Uterus (tissue), 4 donors: ENCODE measurements around the gene P4HA2. TPM values are rescaled to one million over a fixed set of nuclear protein-coding genes. Genes with fewer than 3 reads are reported as not detected.
A peak's percentile ranks its signal among the peaks of the same experiment; 100 is the strongest.

Experiments
- DNase-seq, 2 donors: peaks; one replicate each; pipeline ENCODE4 v3.0.0-alpha.2; 2019 to 2020
- H3K27ac ChIP-seq, 2 donors: fragments of 200-600 bp; sonication (generic); 1 replicate in 1 of 2; 2 replicates in 1 of 2; pipeline ENCODE4 v1.5.1; 2016 to 2018
- H3K27me3 ChIP-seq, 2 donors: fragments of 200-600 bp; sonication (generic); one replicate each; pipeline ENCODE4 v1.5.1; 2018 to 2019; ENCODE audit warnings: control low read depth in 1 of 2
- H3K36me3 ChIP-seq, 2 donors: fragments of 200-600 bp; sonication (generic); one replicate each; pipeline ENCODE4 v1.5.1; 2019; ENCODE audit warnings: control low read depth in 1 of 2
- H3K4me1 ChIP-seq, 2 donors: fragments of 200-600 bp; sonication (generic); one replicate each; pipeline ENCODE4 v1.5.1; 2018 to 2019; ENCODE audit warnings: control low read depth in 1 of 2
- H3K4me3 ChIP-seq, 2 donors: fragments of 200-600 bp; sonication (generic); 1 replicate in 1 of 2; 2 replicates in 1 of 2; pipeline ENCODE4 v1.5.1; 2018 to 2019; ENCODE audit warnings: mild to moderate bottlenecking in 1 of 2
- H3K9me3 ChIP-seq, 2 donors: fragments of 200-600 bp; sonication (generic); one replicate each; pipeline ENCODE4 v1.5.1; 2019; ENCODE audit warnings: control low read depth in 1 of 2
- POLR2A ChIP-seq, 2 donors: fragments of 450-650 bp; IDR thresholded peaks; one replicate each; pipeline ENCODE4 v1.6.1; 2016; ENCODE audit warnings: antibody characterized with exemption in 2 of 2, mild to moderate bottlenecking in 1 of 2, moderate library complexity in 1 of 2
- intact Hi-C: fragments of 100-400 bp; cut with DNase I; formaldehyde crosslinking; loops from one replicate; pipeline ENCODE4 v1.15.1; 2023; ENCODE audit warnings: low total_unique reads
- total RNA-seq, 4 donors: library from RNA; depleted of rRNA in 3 of 4; stranded (reverse); fragments of >200 nt in 3 of 4; gene quantifications; one replicate each; pipeline versions ENCODE4 v1.1.0 to v1.2.4, GENCODE V29; 2014 to 2023
- TF ChIP-seq, protein P1 (sequence below), 4 experiments: fragments of 200-600 bp in 2 of 4; fragments of 450-650 bp in 2 of 4; sonication (generic) in 2 of 4; IDR thresholded peaks; one replicate each; pipeline ENCODE4 v1.5.1; 2016 to 2019; ENCODE audit warnings: antibody characterized with exemption in 4 of 4, mild to moderate bottlenecking in 2 of 4, moderate library complexity in 1 of 4
- donor health status: DM: yes; HTN: yes; CAD: no.

Gene P4HA2
- total RNA-seq, 4 donors from 2014 or later: 19.4 to 112 (median 85.2) TPM

DNA sequence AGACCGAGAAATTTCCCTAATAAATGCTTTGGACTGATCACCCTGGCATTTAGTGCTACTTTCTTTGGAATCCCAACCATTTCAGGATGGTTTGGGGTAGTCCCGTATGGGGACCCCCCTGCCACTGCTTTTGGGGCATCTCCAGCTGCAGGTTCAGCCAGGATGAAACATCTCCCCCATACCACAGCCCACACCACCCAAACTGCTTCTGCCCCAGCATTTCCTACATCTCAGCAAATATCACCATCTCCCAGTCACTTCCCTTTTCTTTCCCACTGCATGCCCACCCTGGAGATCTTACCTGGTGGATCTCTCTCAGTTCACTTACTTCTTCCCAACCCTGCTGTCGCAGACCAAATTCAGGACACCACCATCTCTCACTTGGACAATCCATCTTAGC, 4.8 kb upstream of the P4HA2 start:
- H3K27ac ChIP-seq: no peak overlapping the region
- no peaks in the 10 kb centered on the region for H3K9me3 ChIP-seq
- intact Hi-C loops: no loop called here
- no peaks in the 10 kb centered on the region for H3K4me1 ChIP-seq
- DNase-seq: no peak
- no peak for TF ChIP-seq POLR2A (IDR thresholded peaks at IDR 0.05)
- TF ChIP-seq, protein P1, sequence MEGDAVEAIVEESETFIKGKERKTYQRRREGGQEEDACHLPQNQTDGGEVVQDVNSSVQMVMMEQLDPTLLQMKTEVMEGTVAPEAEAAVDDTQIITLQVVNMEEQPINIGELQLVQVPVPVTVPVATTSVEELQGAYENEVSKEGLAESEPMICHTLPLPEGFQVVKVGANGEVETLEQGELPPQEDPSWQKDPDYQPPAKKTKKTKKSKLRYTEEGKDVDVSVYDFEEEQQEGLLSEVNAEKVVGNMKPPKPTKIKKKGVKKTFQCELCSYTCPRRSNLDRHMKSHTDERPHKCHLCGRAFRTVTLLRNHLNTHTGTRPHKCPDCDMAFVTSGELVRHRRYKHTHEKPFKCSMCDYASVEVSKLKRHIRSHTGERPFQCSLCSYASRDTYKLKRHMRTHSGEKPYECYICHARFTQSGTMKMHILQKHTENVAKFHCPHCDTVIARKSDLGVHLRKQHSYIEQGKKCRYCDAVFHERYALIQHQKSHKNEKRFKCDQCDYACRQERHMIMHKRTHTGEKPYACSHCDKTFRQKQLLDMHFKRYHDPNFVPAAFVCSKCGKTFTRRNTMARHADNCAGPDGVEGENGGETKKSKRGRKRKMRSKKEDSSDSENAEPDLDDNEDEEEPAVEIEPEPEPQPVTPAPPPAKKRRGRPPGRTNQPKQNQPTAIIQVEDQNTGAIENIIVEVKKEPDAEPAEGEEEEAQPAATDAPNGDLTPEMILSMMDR (IDR thresholded peaks at IDR 0.05): no peak
- H3K4me3 ChIP-seq: no peak overlapping the region
- H3K27me3 ChIP-seq: no peaks in the 10 kb centered on the region
- no peaks in the 10 kb centered on the region for H3K36me3 ChIP-seq

DNA sequence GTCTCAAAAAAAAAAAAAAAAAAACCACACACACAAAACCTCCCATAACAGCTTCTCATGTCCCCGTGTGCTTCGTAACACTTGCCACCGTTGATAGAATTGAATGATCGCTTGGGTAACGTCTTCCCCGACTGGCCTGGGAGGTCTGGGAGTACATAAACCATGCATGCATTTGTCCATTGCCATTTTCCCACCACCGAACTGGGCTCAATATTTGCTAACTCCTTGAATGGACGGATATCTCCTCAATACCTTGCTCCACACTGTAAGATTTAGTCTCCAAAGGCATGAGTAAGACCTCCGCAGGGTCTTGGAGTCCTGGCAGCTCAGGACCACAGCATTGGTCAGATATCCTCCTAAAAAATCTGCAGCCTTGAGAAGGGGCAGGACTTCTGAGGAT, 3.2 kb upstream of the P4HA2 start:
- H3K4me1 ChIP-seq: peaks cover 0 to 3% of the 10 kb centered on the region in 2 donors
- TF ChIP-seq POLR2A (IDR thresholded peaks at IDR 0.05): no peak
- TF ChIP-seq, protein P1 (IDR thresholded peaks at IDR 0.05): no peak
- H3K27me3 ChIP-seq: no peaks in the 10 kb centered on the region
- H3K4me3 ChIP-seq: no peak overlapping the region
- H3K27ac ChIP-seq: no peak overlapping the region
- DNase-seq: peak in 1 of 2 donors; percentile 1
- H3K36me3 ChIP-seq: no peaks in the 10 kb centered on the region
- no peaks in the 10 kb centered on the region for H3K9me3 ChIP-seq
- intact Hi-C loops: no loop called here

DNA sequence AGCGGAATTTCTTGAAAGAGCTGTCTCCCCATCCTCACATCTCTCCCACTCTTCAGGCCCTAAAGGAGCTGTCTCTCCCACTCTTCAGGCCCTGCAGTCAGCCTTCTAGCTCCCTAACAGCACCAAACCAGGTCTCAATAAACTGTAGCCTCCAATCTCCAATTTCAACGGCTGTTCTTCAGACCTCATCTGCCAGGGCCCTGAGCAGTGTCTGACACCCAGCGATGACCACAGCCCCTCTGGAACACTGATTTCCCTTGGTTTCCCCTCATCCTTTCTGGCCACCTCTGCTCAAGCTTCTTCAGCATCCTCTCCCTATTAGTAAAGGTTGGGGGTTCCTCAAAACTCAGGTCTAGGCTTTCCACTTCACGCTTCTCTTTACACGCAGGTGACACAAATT, 1.6 kb upstream of the P4HA2 start:
- H3K36me3 ChIP-seq: no peaks in the 10 kb centered on the region
- no peaks in the 10 kb centered on the region for H3K9me3 ChIP-seq
- no peak overlapping the region for H3K27ac ChIP-seq
- DNase-seq: peak in 1 of 2 donors; percentile 8
- H3K27me3 ChIP-seq: no peaks in the 10 kb centered on the region
- no peak overlapping the region for H3K4me3 ChIP-seq
- intact Hi-C loops: loop anchor here (10.0 kb wide), 1 partner anchor 1064 kb away; the partner anchor contains the start of gene HINT1
- no peak for TF ChIP-seq POLR2A (IDR thresholded peaks at IDR 0.05)
- TF ChIP-seq, protein P1 (IDR thresholded peaks at IDR 0.05): no peak
- peaks cover 6 to 12% of the 10 kb centered on the region in 2 donors for H3K4me1 ChIP-seq

DNA sequence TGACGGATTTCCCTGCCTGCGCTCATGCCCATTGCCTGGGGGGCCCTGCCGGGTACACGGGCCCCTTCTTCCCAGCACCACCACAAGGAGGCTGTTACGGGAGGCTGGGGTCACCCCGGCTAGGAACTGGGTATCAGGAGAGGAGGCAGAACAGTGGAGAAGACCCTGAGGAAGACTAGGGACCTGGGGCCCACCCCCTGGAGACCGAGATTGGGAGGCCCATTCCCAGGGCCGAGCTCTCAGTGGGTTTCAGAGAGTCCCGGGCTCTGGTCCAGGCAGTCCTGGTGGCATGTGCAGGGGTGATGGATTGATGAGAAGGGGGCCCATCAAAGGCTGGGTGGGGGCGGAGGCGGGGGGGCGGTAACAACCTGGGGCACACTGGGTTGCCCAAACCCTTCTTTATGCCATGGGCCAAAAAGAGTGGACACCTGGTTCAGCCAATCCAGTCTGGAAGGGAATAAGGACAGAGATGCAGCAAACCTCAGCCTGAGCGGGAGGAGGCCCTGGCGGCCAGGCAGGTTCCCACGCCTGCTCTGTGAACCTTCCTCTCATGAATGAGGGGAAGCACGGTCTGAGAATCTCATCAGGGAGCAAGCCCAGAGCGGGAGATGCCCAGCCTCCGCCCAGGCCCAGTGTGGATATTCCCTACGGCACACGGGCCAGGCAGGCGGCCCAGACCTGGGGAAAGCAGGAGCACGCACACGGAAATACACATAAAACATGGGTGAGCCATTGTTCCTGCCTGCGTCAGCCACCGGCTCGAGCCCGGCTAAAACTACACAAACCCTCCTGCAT, 785 bp upstream of the P4HA2 start:
- TF ChIP-seq POLR2A (IDR thresholded peaks at IDR 0.05): no peak
- TF ChIP-seq, protein P1 (IDR thresholded peaks at IDR 0.05): no peak
- peak in 1 of 2 donors; percentile 13 for DNase-seq
- Histone ChIP-seq H3K9me3 (no peaks in the 10 kb centered on the region), H3K4me3 (peak overlapping the region; percentile 51 to 71), H3K36me3 (no peaks in the 10 kb centered on the region), H3K27ac (peak overlapping the region; percentile 82 to 92), H3K4me1 (peaks cover 14 to 20% of the 10 kb centered on the region in 2 donors), H3K27me3 (no peaks in the 10 kb centered on the region)
- intact Hi-C loops: loop anchor here (10.0 kb wide), 1 partner anchor 1064 kb away; the partner anchor contains the start of gene HINT1

DNA sequence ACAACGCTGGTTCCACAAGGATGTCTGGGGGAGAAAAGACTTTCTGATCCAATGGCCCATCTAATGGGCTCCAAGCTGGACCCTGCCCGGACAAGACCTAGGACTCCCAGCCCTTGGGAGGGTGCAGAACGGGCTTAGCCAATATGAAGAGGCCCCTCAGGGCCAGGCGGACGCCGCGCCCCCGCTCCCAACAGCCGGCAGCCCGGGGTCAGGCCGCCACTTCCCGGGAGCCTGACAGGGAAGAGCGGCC, 493 bp downstream of the P4HA2 start:
- intact Hi-C loops: loop anchor here (10.0 kb wide), 1 partner anchor 1062 kb away; the partner anchor contains the start of gene HINT1
- no peaks in the 10 kb centered on the region for H3K9me3 ChIP-seq
- H3K27ac ChIP-seq: peak overlapping the region; percentile 82 to 92
- no peak for TF ChIP-seq POLR2A (IDR thresholded peaks at IDR 0.05)
- TF ChIP-seq, protein P1 (IDR thresholded peaks at IDR 0.05): peak in 1 of 4 experiments; percentile 10
- H3K27me3 ChIP-seq: no peaks in the 10 kb centered on the region
- no peak for DNase-seq
- peak overlapping the region; percentile 51 to 71 for H3K4me3 ChIP-seq
- peaks cover 20 to 31% of the 10 kb centered on the region in 2 donors for H3K4me1 ChIP-seq
- H3K36me3 ChIP-seq: no peaks in the 10 kb centered on the region
